Mammary epithelial cell (primary cell): ENCODE results near the gene TMEM132C.

Source experiments
- CTCF ChIP-seq, 2 donors: IDR thresholded peaks in 1 of 2; conservative IDR thresholded peaks in 1 of 2; 2 replicates each; pipeline ENCODE4 v1.5.1; 2011 to 2012; ENCODE audit warnings: inconsistent platforms in 2 of 2, low read length in 2 of 2, mild to moderate bottlenecking in 2 of 2, control low read depth in 1 of 2, low read depth in 1 of 2; ENCODE audit not compliant: insufficient read depth in 1 of 2; ENCODE audit errors: extremely low read depth in 1 of 2
- EZH2 ChIP-seq: IDR thresholded peaks from 2 replicates; pipeline ENCODE4 v1.6.1; 2012; ENCODE audit warnings: low read length, inconsistent platforms, borderline replicate concordance

- TF ChIP-seq CTCF (conservative IDR thresholded peaks at IDR 0.05 in 1 of 2, IDR thresholded peaks at IDR 0.05 in 1 of 2; ENCODE audit: extremely low read depth in 1 of 2, insufficient read depth in 1 of 2, low read depth in 1 of 2, low read length in 2 of 2) = no peak
- no peak for TF ChIP-seq EZH2
These were observed 487.3 kb downstream of the TMEM132C start for GRCh38 chr12:128754275-128754674.
